ENCODE data around the gene CHAT.
"Not testable (repeated sequence)": the region's sequence is repeated elsewhere in the genome, so short reads cannot be mapped to it uniquely, and the experiment has no call there.

CHAT gene

DNA sequence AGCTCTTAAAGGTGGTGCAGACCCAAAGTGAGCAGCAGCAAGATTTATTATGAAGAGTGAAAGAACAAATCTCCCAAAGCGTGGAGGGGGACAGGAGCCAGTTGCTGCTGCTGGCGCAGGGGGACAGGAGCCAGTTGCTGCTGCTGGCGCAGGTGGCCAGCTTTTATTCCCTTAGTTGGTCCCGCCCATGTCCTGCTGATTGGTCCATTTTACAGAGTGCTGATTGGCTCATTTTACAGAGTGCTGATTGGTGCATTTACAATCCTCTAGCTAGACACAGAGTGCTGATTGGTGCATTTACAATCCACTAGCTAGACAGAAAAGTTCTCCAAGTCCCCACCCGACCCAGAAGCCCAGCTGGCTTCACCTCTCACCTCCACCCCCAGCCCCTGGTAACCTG, 68.6 kb downstream of the CHAT start:
- DNase-seq (ENCODE audit: low read depth in 2 of 3, low spot score in 2 of 3), result not testable (repeated sequence)

DNA sequence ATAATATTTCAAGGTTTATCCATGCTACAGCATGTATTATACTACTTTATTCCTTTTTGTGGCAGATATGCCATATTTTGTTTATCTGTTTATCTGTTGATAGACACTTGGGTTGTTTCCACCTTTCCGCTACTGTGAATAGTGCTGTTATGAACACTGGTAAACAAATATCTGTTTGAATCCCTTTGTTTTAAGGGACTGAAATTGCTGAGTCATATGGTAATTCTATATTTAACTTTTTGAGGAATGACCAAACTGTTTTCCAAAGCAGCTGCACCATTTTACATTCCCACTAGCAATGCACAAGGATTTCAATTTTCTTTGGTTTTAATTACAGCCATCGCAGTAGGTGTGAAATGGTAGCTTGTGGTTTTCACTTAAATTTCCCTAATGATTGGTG, 69.0 kb downstream of the CHAT start:
- no peak for DNase-seq (ENCODE audit: low read depth in 2 of 3, low spot score in 2 of 3)

DNA sequence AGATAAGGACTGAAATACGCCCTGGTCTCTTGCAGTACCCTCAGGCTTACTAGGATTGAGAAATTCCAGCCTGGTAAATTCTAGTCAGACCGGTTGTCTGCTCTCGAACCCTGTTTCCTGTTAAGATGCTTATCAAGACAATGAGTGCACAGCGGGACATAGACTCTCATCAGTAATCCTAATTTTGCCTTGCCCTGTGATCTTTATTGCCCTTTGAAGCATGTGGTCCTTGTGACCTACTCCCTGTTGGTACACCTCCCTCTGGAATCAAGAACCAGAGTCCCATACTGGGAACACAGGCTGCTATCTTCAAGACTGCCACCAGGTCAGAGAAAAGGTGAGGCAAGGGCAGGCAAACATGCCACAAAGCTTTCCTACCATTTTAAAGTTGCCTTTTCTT, 72.8 kb downstream of the CHAT start:
- DNase-seq (ENCODE audit: low read depth in 2 of 3, low spot score in 2 of 3), result no peak

DNA sequence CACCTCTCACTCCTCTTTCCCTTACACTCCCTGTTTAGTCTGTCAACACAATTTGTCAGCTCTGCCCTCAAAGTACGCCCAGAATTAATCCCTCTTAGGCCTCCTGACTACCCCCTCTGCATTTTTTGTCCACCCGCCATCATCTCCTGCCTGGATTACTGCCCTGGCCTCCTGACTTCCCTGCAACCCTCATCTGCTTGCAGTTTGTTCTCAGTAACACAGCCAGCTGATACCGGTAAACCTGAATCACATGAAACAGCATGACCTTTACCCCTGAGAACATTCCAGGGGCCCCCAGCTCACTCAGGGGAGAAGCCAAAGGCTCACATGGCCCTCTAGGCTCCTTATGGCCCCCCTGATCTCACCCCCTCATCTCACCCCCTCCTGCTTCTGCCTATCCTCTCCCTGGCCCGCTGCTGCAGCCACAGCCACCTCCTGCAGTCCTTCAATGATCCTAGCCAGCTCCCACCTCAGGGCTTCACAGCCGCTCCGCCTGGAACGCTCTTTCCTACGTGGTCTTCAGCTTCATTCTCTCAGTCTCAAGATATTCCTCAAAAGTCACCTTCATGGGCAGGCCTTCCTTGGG, 74.5 kb downstream of the CHAT start:
- no peak for DNase-seq (ENCODE audit: low read depth in 2 of 3, low spot score in 2 of 3)

DNA sequence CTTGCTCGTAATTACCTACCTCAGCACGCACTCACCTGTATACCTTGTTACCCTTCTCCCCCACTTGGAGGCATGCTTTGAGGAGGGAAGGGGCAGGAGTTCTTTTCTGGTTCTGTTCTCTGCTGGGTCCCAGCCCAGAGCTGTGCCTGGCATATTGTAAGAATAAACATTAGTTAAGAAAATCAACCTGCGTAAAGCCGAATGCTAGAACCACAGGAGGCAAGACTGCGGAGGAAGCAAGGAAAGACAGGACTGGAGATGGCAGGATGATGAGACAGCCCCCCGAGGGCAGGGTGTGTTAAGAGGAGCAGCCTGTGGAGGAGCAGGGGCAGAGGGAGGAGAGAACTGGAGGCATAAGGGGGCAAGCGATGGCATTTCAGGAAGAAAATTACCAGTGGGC, 75.1 kb downstream of the CHAT start:
- DNase-seq (ENCODE audit: low read depth in 2 of 3, low spot score in 2 of 3), result no peak

DNA sequence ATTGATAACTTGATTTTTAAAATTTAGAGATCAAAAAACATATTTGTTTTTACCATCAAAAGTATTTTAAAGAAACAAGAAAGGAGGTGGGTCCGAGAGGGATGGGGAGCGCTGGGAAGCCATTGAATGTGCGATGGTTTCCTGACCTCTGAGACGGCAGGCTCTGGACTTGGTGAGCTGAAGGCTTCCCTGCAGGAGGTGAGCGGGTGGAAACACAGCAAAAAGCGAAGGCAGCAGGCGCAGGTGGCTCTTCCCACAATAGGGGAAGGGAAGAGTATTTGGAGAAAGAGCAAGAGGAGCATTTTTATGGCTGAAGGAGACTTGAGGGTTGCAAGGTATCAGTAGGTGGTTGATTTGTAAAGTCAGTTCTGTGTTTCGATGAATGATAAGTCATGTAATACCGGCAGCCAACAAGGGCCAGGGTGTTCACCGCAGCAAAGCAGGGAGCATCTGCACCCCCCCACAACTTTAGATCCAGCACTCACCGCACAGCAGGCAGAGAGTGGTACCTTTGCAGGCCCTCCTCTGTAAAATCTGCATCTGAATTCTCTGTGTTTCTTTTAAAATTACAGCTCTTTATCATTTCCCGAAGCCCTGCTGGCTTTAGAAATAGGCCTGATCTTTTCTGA, 76.2 kb downstream of the CHAT start:
- DNase-seq (ENCODE audit: low read depth in 2 of 3, low spot score in 2 of 3), result no peak

DNA sequence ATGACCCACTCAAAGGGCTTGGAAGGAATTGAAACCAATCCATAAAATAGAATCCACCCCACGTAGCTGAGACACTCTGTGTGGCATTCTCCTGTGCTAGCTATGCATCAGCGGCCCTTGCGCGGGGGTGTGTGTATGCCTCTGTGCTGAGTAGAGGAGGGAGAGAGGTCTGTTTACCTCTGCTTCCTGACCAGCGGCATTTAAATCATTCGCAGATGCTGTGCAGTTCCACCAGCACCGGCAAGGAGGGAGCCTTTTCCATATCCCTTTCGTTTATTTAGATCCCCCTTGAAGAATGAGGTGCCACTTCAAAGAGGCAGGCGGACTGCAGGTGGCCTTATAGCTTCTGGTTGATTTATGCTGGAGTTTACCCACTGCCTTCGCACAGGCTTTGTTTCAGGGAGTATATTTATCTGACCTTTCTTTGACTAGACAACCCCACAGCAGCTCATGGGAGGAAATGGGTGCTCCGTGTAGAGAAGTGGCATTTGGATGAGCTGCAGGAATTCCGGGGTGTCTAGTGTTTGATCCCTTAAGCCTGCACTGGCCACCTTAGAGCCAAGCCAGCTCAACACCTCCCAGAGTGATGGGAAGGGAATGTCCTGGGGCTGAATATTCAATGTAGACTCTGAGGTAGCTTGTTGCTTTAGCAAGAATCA, 77.0 kb downstream of the CHAT start:
- DNase-seq (ENCODE audit: low read depth in 2 of 3, low spot score in 2 of 3), result no peak

DNA sequence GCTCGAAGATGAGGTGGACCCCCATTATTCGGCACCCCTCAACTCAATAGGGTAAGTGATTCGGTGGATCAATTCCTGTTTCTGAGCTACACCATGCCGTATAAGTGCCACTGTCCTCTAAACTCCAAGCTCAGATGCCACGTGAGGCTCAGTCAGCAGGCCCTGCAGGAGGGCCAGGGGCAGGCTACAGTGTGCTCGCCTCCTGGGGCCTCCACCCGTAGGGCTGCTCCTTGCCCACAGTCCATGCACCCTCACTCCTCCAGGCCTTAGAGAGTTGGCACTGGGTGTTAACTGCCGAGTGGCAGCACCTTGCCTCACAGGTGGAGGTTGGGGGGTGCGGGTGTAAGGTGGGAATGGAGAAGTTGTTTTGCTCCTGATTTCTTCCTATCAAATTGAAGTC, 77.8 kb downstream of the CHAT start:
- DNase-seq (ENCODE audit: low read depth in 2 of 3, low spot score in 2 of 3), result no peak

DNA sequence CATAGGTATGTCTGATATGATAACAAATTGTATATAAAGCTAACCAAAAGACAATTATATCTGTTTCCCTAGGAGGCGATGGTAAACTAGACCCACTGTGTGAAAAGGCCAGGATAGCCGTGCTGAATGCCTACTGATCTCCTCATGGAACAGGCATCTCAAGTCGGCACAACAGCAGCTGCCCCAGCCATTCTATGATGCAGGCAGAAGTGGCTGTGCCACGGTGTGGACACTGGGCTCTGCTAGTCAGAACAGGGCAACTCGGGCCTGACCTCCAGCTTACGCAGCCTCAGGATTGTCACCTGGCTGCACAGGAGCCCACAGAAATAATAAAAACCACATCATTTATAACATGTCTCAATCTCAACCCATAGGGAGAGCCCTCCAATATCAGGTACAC, 80.6 kb downstream of the CHAT start:
- DNase-seq (ENCODE audit: low read depth in 2 of 3, low spot score in 2 of 3), result no peak

DNA sequence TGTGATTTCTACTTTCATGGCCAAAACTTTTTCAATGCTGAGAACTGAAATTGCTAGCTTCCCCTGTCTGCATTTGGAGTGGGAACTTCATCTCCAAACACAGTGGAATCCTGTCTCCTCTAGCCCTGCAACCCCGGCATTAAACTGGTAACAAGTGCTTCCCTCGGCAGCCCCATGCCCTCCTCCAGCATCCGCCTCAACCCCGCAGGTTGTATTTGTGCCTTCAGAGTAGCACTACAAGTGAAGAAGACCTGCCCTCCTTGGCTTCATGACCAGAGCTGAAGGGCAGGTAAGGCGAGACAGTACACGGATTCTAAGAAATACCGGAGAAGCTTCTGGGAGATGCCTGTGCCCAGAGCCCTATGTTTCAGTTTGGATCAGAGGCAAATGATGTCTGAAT, 82.5 kb downstream of the CHAT start:
- no peak for DNase-seq (ENCODE audit: low read depth in 2 of 3, low spot score in 2 of 3)

DNA sequence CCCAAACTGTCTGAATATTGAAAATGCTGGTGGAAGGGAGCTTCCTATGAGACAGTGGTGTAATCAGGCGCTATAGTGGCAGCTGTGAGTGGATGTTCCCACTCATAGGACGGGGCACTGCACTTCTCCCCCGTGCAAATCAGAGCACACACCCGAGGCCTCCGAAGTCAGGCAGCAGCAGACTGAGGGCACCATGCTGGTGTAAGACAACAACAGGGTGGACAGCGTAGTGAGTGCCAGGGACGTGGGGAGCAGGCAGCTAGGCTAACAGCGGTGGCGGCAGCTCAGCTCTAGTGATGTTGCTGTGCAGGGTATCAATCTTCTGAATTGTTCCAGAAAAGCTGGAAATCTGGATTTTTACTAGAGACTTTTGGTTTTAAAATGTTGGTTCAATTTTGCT, 84.8 kb downstream of the CHAT start:
- no peak for DNase-seq (ENCODE audit: low read depth in 2 of 3, low spot score in 2 of 3)

DNA sequence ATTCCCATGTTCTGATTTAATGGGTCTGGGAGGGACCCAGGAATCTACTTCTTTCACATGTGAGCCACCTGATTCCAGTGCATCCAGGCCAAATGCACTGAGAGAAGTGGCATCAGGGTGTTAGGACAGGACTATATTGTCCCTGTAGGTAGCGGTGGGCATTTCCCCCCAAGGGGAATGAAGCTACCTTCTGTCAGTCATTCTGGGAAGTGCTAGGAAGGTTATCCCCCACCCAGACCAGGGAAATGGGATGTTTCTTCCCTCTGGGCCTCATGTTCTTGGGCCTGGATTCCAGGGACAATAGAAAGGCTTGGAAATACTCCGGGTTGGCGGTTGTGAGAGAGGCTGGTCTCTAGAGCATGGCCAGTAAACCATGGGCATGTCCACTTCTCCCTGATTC, 86.4 kb downstream of the CHAT start:
- DNase-seq (ENCODE audit: low read depth in 2 of 3, low spot score in 2 of 3), result no peak

DNA sequence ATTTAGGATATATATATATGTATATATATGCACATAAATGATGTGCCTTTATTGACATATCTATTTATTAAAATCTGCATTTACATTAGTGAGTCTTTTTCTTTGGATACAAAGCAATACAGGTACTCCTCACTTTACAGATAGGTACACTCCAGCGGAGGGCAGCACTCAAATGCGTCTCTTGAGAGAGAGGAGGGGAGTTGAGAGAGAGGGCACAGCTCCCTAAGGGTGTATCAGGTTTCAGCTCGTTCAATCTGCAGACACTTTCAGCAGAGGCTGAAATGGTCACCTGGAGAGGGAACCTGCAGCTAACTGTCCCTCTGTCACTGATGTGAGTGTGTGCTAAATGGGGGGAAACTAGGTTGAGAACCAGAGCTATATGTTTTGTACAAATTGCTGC, 87.2 kb downstream of the CHAT start:
- no peak for DNase-seq (ENCODE audit: low read depth in 2 of 3, low spot score in 2 of 3)

DNA sequence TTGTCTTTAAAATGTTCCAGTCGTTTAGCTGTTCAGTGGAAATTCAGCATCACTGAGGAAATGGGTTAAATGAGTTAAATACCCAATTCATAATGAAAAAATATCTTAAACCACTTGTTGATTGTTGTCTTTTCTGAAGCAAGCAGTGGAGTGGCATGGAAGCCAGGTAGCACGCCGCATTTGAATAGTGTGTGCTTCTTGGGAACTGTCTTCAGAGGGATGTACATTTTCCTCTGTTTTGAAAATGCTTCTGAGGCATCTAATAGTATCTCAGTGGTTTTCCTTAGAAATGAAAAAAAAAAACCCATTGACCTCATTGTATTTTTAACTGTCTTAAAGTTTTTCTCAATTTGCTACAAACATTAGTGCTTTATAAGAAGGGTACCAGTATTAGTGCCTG, 93.7 kb downstream of the CHAT start:
- DNase-seq (ENCODE audit: low read depth in 2 of 3, low spot score in 2 of 3), result no peak

DNA sequence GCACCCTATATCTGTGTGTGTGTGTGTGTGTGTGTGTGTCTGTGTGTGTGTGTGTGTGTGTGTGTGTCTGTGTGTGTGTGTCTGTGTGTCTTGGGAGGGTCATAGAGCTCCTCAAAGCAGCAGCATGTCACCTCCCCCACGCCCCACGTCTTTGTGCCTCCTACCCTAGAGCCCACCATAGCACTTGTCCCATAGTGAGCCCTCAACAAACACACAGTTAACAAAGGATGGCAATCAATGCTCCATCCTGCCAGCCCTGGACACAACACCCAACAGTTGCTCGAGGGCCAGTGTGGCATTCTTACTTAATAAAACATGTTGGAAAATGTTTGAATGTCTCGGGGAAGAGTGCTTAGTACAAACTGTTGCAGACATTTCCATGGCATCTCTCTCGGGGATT, 96.1 kb downstream of the CHAT start:
- no peak for DNase-seq (ENCODE audit: low read depth in 2 of 3, low spot score in 2 of 3)

DNA sequence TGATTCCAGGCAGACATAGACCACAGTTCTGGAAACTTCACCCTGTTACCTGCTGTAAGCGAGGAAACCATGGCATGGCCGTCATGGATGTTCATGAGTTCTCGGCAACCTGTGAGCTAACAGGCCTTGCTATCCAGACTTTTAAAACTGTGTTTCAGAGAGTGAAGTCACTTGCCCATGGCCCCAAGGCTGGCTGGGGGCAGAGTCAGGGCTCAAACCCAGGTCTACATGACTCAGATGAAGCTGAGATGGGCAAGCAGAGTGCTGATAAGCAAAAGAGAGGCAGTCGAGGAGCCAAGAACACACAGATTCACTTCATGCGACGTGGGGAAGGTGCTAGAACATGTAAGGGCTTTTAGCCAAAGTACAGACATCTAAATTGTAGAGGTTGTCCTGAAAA, 97.1 kb downstream of the CHAT start:
- DNase-seq (ENCODE audit: low read depth in 2 of 3, low spot score in 2 of 3), result no peak

DNA sequence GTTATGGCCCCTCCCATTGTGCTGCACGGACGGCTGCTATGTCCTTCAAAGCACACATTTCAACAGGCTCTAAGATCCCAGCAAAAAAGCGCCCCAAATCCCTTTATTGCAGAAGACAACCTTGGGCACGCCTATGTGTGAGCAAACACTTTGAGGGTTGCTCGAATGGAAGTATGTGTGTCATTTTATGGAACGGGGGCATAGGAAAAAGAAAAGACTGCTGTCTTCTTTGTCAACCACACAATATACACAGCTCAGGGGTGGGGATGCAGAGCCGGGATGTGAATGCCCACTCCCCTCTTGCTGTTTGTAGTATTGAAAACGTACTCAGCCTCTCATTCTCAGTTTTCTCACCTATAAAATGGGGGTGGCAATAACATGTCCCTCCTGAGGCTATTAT, 97.6 kb downstream of the CHAT start:
- no peak for DNase-seq (ENCODE audit: low read depth in 2 of 3, low spot score in 2 of 3)

DNA sequence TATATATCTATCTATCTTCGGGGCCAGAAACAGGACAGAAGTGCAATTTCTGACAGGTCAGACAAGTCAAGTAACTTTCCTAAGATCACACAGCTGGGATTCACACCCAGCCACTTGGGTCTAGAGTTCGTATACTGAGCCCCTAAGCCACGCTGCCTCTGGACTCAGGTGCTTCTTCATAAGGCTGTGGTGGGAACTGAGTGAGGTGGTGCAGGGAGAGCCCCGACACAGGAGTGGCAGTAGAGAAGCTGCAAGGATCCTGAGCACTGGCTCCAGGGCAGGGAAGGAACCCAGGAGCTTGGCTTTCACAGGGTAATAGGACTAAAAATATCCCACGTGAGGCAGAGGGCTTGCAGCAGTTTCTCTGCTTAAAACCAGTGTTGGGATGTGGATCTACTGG, 99.4 kb downstream of the CHAT start:
- no peak for DNase-seq (ENCODE audit: low read depth in 2 of 3, low spot score in 2 of 3)
